PC-3 (cell line): Measurements from ENCODE around the gene MDGA2. TPM values are rescaled to one million over a fixed set of nuclear protein-coding genes. Genes with fewer than 3 reads are reported as not detected.

ENCODE experiments used
- ATAC-seq: fragments of 200-7000 bp; cut with Tn5 transposase; 2 replicates; pipeline ENCODE4 v1.9.1; 2020; ENCODE audit warnings: mild to moderate bottlenecking, moderate library complexity
- BruUV-seq: library from RNA; stranded (reverse); fragments of 400-500 nt; replicated peaks from 2 replicates; lab custom pipeline; 2021; lab: Mats Ljungman, UMichigan
- CTCF ChIA-PET: fragments of 300-600 bp; sonication (Branson Sonifier 250); formaldehyde crosslinking; loops from one replicate; lab custom pipeline; 2022; ENCODE audit warnings: antibody characterized with exemption; lab: Charles Lee
- POLR2A ChIA-PET: fragments of 300-600 bp; sonication (Branson Sonifier 250); formaldehyde crosslinking; loops from one replicate; lab custom pipeline; 2022; ENCODE audit warnings: antibody characterized with exemption; ENCODE audit not compliant: unreplicated experiment; lab: Charles Lee
- DNase-seq: peaks from one replicate; pipeline ENCODE4 v3.0.0-alpha.2; 2015
- H2AFZ ChIP-seq: fragments of 300-600 bp; sonication (generic); 2 replicates; pipeline ENCODE4 v1.6.0; 2016; ENCODE audit warnings: antibody characterized with exemption, low read length
- H3F3A ChIP-seq: fragments of 300-600 bp; sonication (generic); one replicate; pipeline ENCODE4 v1.6.0; 2017; ENCODE audit warnings: antibody characterized with exemption, low read length, control low read depth, mild to moderate bottlenecking; ENCODE audit not compliant: unreplicated experiment
- H3K27ac ChIP-seq: fragments of 300-600 bp; sonication (generic); 2 replicates; pipeline ENCODE4 v1.5.1; 2016; ENCODE audit warnings: mild to moderate bottlenecking, low read length
- H3K27me3 ChIP-seq: fragments of 300-600 bp; sonication (generic); 2 replicates; pipeline ENCODE4 v1.6.1; 2016; ENCODE audit warnings: low read length, mixed read lengths
- H3K36me3 ChIP-seq: fragments of 300-600 bp; sonication (generic); 2 replicates; pipeline ENCODE4 v1.6.1; 2016; ENCODE audit warnings: low read depth, mixed run types, low read length, mixed read lengths
- H3K4me1 ChIP-seq: fragments of 300-600 bp; sonication (generic); 2 replicates; pipeline ENCODE4 v1.5.1; 2016; ENCODE audit warnings: low read length; ENCODE audit not compliant: insufficient read depth
- H3K4me2 ChIP-seq: fragments of 300-600 bp; sonication (generic); 2 replicates; pipeline ENCODE4 v1.6.0; 2016; ENCODE audit warnings: low read length
- H3K4me3 ChIP-seq: fragments of 300-600 bp; sonication (generic); 2 replicates; pipeline ENCODE4 v1.5.1; 2016; ENCODE audit warnings: mild to moderate bottlenecking, low read length, mixed read lengths
- H3K79me2 ChIP-seq: fragments of 300-600 bp; sonication (generic); 2 replicates; pipeline ENCODE4 v1.6.1; 2017; ENCODE audit warnings: low read length, mixed read lengths
- H3K9ac ChIP-seq: fragments of 300-600 bp; sonication (generic); 2 replicates; pipeline ENCODE4 v1.6.0; 2016; ENCODE audit warnings: mild to moderate bottlenecking, low read length
- H3K9me2 ChIP-seq: fragments of 300-600 bp; sonication (generic); replicated peaks from 2 replicates; pipeline ENCODE4 v1.6.1; 2016; ENCODE audit warnings: mixed run types, low read length, mixed read lengths
- H3K9me3 ChIP-seq: fragments of 300-600 bp; sonication (generic); 2 replicates; pipeline ENCODE4 v1.6.1; 2016; ENCODE audit warnings: low read length, mixed read lengths
- H4K20me1 ChIP-seq: fragments of 300-600 bp; sonication (generic); 2 replicates; pipeline ENCODE4 v1.6.1; 2016; ENCODE audit warnings: low read length, mixed read lengths
- EZH2 ChIP-seq: fragments of 300-600 bp; sonication (generic); IDR thresholded peaks from one replicate; pipeline ENCODE4 v1.6.1; 2017; ENCODE audit warnings: antibody characterized with exemption, mild to moderate bottlenecking, low read length; ENCODE audit not compliant: unreplicated experiment
- EZH2phosphoT487 ChIP-seq: fragments of 300-600 bp; sonication (generic); IDR thresholded peaks from 2 replicates; pipeline ENCODE4 v1.6.1; 2018; ENCODE audit warnings: mild to moderate bottlenecking, antibody characterized with exemption, low read length, borderline replicate concordance
- intact Hi-C: fragments of 100-400 bp; cut with micrococcal nuclease; formaldehyde crosslinking; loops from 2 replicates; pipeline ENCODE4 v1.9.0; 2023
- total RNA-seq: library from RNA; depleted of rRNA; stranded (reverse); fragments of >200 nt; gene quantifications from 2 replicates; pipeline ENCODE4 v1.2.3, GENCODE V29; 2014
- TF ChIP-seq, protein P1 (sequence below): fragments of 300-600 bp; sonication (generic); conservative IDR thresholded peaks from 2 replicates; pipeline ENCODE4 v1.5.1; 2017; ENCODE audit warnings: antibody characterized with exemption, low read depth, mild to moderate bottlenecking, low read length

Gene MDGA2
- total RNA-seq, 1 experiment from 2014 or later = 0.04 TPM

DNA sequence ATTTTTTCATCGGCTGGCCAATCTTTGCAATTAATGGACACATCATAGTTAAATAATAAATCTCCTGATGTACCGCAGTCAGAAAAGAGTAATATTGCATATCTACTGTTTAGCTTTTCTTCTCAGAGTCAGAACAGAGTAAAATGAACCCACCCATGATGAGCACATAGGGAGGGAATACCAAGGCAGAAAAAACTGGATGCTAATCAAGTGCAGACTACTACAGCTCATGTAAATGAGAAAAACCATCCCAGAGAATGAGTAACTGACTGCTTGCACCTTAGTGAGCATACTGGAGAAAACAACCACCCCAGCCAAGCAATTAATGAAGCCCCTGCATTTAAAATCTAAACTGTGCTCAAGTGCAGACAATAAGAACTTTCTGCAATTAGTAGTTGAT, 483.7 kb downstream of the MDGA2 start:
- intact Hi-C loops = no loop called here
- H3K9me3 ChIP-seq = no peaks in the 10 kb centered on the region
- TF ChIP-seq, protein P1, sequence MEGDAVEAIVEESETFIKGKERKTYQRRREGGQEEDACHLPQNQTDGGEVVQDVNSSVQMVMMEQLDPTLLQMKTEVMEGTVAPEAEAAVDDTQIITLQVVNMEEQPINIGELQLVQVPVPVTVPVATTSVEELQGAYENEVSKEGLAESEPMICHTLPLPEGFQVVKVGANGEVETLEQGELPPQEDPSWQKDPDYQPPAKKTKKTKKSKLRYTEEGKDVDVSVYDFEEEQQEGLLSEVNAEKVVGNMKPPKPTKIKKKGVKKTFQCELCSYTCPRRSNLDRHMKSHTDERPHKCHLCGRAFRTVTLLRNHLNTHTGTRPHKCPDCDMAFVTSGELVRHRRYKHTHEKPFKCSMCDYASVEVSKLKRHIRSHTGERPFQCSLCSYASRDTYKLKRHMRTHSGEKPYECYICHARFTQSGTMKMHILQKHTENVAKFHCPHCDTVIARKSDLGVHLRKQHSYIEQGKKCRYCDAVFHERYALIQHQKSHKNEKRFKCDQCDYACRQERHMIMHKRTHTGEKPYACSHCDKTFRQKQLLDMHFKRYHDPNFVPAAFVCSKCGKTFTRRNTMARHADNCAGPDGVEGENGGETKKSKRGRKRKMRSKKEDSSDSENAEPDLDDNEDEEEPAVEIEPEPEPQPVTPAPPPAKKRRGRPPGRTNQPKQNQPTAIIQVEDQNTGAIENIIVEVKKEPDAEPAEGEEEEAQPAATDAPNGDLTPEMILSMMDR = no peak
- no peak for TF ChIP-seq EZH2
- no peak for TF ChIP-seq EZH2phosphoT487
- CTCF ChIA-PET = no interaction called here
- no peaks in the 10 kb centered on the region for H3K4me1 ChIP-seq
- H3K4me3 ChIP-seq = no peak overlapping the region
- H3K79me2 ChIP-seq = no peaks in the 10 kb centered on the region
- DNase-seq = no peak
- no peaks in the 10 kb centered on the region for H3K27me3 ChIP-seq
- H3K27ac ChIP-seq = no peak overlapping the region
- H3K36me3 ChIP-seq = no peaks in the 10 kb centered on the region
- POLR2A ChIA-PET = no interaction called here
- H3F3A ChIP-seq = no peaks in the 10 kb centered on the region
- no peaks in the 10 kb centered on the region for H3K9me2 ChIP-seq
- ATAC-seq = no peak
- H3K9ac ChIP-seq = no peak overlapping the region
- BruUV-seq = no TSS peak
- no peak overlapping the region for H2AFZ ChIP-seq
- no peak overlapping the region for H3K4me2 ChIP-seq
- no peaks in the 10 kb centered on the region for H4K20me1 ChIP-seq

DNA sequence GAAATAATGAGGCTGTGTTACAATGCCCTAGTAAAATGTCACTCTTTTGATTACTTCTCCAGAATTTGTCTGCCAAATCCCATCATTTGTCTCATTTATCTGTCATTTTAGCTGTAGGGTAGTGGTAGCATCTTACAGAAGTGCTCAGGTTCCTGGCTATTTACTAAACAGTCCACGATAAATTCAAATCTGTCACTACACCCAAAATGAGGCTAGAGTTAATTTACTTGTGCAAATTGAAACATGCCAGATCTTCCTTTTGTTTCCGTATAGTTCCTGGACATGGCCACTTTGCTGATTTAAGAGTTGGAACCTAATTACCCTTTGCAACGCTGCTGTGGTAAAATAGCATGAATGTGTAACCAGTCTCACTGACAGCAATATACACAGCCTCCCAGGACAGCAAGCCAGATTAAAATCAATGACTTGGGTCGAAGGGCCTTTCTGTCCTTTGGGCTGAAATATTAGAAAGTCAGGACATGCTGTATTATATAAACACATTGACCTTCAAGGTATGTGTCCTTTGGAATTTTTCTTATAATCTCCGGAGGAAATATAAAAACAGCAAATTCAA, 485.4 kb downstream of the MDGA2 start:
- intact Hi-C loops = no loop called here
- no TSS peak for BruUV-seq
- Histone ChIP-seq H3K9me3 (no peaks in the 10 kb centered on the region), H3K27ac (no peak overlapping the region), H3K4me3 (no peak overlapping the region), H3K4me1 (no peaks in the 10 kb centered on the region), H3K27me3 (no peaks in the 10 kb centered on the region), H2AFZ (no peak overlapping the region), H3K4me2 (no peak overlapping the region), H3K9ac (no peak overlapping the region), H4K20me1 (no peaks in the 10 kb centered on the region), H3F3A (no peaks in the 10 kb centered on the region), H3K79me2 (no peaks in the 10 kb centered on the region), H3K36me3 (no peaks in the 10 kb centered on the region), H3K9me2 (no peaks in the 10 kb centered on the region)
- ChIA-PET CTCF (no interaction called here), POLR2A (no interaction called here)
- ATAC-seq (no peak), DNase-seq (no peak)
- TF ChIP-seq EZH2phosphoT487 (no peak), EZH2 (no peak)
- TF ChIP-seq, protein P1 = no peak

DNA sequence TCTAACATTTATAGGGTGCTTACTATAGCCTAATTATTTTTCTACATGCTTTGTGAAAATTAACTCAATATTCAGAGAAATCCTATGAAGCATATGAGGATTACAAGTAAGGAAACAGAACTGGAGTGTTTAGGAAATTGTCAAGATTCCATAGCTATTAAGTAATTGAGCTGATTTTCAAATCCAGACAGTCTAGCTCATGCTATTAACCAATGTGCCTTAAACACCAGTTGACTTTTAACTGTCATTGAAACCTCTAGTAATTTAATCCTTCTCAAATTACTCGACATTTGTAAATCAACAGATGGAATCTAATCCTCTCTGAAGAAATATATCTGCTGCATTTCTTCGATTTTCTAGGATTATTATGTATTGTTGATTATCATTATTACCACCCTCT, 488.9 kb downstream of the MDGA2 start:
- H3K36me3 ChIP-seq = no peaks in the 10 kb centered on the region
- no peaks in the 10 kb centered on the region for H3F3A ChIP-seq
- POLR2A ChIA-PET = no interaction called here
- no peaks in the 10 kb centered on the region for H3K4me1 ChIP-seq
- no peak overlapping the region for H3K27ac ChIP-seq
- no peaks in the 10 kb centered on the region for H3K9me2 ChIP-seq
- TF ChIP-seq, protein P1 = no peak
- TF ChIP-seq EZH2phosphoT487 = no peak
- TF ChIP-seq EZH2 = no peak
- no TSS peak for BruUV-seq
- H3K4me2 ChIP-seq = no peak overlapping the region
- H3K79me2 ChIP-seq = no peaks in the 10 kb centered on the region
- H3K9ac ChIP-seq = no peak overlapping the region
- no peaks in the 10 kb centered on the region for H3K27me3 ChIP-seq
- no peak for ATAC-seq
- DNase-seq = no peak
- no peaks in the 10 kb centered on the region for H4K20me1 ChIP-seq
- H3K4me3 ChIP-seq = no peak overlapping the region
- H2AFZ ChIP-seq = no peak overlapping the region
- intact Hi-C loops = no loop called here
- no peaks in the 10 kb centered on the region for H3K9me3 ChIP-seq
- CTCF ChIA-PET = no interaction called here
